ENCODE results near the gene CEP170. TPM values are rescaled to one million over a fixed set of nuclear protein-coding genes. Genes with fewer than 3 reads are reported as not detected.
A peak's percentile ranks its signal among the peaks of the same experiment; 100 is the strongest.

The CEP170 gene
- polyA plus RNA-seq, 3 donors, result 13.7 to 44.5 (median 17.4) TPM

- H3K4me3 Mint-ChIP-seq, result peak overlapping the region; percentile 62 to 65
- no peaks in the 10 kb centered on the region for H3K9me3 ChIP-seq (replicated peaks in 1 of 2; ENCODE audit: control insufficient read depth in 1 of 2, insufficient read depth in 1 of 2, low read length in 2 of 2)
- H3K36me3 ChIP-seq (replicated peaks in 1 of 2; ENCODE audit: control insufficient read depth in 1 of 2, insufficient read depth in 2 of 2, low read length in 2 of 2), result peaks cover 5 to 10% of the 10 kb centered on the region in 2 donors
- H3K27ac Mint-ChIP-seq, result peak overlapping the region; percentile 92 to 98 (median 94)
- H3K4me3 ChIP-seq (replicated peaks in 1 of 3; ENCODE audit: low read depth in 2 of 3, low read length in 3 of 3), result peak overlapping the region; percentile 26 to 64 (median 28)
- peak overlapping the region; percentile 90 to 96 for H3K27ac ChIP-seq (ENCODE audit: low read depth in 1 of 2, low read length in 2 of 2)
- H3K9me3 Mint-ChIP-seq, result no peaks in the 10 kb centered on the region
- peak; percentile 81 to 94 (median 93) for DNase-seq
- H3K4me1 ChIP-seq (ENCODE audit: control insufficient read depth in 1 of 2, insufficient read depth in 2 of 2, low read length in 2 of 2), result peaks cover 76 to 78% of the 10 kb centered on the region in 2 donors
- H3K79me2 ChIP-seq (ENCODE audit: insufficient read depth, low read length), result peaks cover 48% of the 10 kb centered on the region
- no peaks in the 10 kb centered on the region for H3K27me3 Mint-ChIP-seq (ENCODE audit: low read depth in 3 of 3)
- no peaks in the 10 kb centered on the region for H4K20me1 ChIP-seq (ENCODE audit: insufficient read depth, low read length)
- H3K9ac ChIP-seq (ENCODE audit: insufficient read depth, low read length, poor library complexity, severe bottlenecking), result peak overlapping the region; percentile 50
- intact Hi-C loops (cut with micrococcal nuclease), result no loop called here
- peak overlapping the region; percentile 66 for H3K4me2 ChIP-seq (replicated peaks; ENCODE audit: extremely low read depth, low read length, poor library complexity, severe bottlenecking)
- H3K27me3 ChIP-seq (ENCODE audit: control insufficient read depth in 2 of 2, insufficient read depth in 2 of 2, low read length in 2 of 2), result no peaks in the 10 kb centered on the region
- H3K4me1 Mint-ChIP-seq, result peaks cover 69% of the 10 kb centered on the region
- peak overlapping the region; percentile 11 for H2AFZ ChIP-seq (ENCODE audit: insufficient read depth, low read depth, low read length, poor library complexity, severe bottlenecking)
- TF ChIP-seq, protein P1, sequence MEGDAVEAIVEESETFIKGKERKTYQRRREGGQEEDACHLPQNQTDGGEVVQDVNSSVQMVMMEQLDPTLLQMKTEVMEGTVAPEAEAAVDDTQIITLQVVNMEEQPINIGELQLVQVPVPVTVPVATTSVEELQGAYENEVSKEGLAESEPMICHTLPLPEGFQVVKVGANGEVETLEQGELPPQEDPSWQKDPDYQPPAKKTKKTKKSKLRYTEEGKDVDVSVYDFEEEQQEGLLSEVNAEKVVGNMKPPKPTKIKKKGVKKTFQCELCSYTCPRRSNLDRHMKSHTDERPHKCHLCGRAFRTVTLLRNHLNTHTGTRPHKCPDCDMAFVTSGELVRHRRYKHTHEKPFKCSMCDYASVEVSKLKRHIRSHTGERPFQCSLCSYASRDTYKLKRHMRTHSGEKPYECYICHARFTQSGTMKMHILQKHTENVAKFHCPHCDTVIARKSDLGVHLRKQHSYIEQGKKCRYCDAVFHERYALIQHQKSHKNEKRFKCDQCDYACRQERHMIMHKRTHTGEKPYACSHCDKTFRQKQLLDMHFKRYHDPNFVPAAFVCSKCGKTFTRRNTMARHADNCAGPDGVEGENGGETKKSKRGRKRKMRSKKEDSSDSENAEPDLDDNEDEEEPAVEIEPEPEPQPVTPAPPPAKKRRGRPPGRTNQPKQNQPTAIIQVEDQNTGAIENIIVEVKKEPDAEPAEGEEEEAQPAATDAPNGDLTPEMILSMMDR (IDR thresholded peaks at IDR 0.05), result no peak
- 4% methylated on average over 5 of the region's 10 CpGs for WGBS (ENCODE audit: insufficient coverage)
- H3K36me3 Mint-ChIP-seq, result peaks cover 7 to 18% of the 10 kb centered on the region in 2 donors
Measured at GRCh38 chr1:243267471-243267880, 12.4 kb upstream of the CEP170 start.

- peaks cover 76 to 80% of the 10 kb centered on the region in 2 donors for H3K4me1 ChIP-seq (ENCODE audit: control insufficient read depth in 1 of 2, insufficient read depth in 2 of 2, low read length in 2 of 2)
Measured at GRCh38 chr1:243266231-243266630, 11.2 kb upstream of the CEP170 start.

More at GRCh38 chr1:243266231-243266630, 11.2 kb upstream of the CEP170 start:
- Histone ChIP-seq H3K9me3 (replicated peaks in 1 of 2; ENCODE audit: control insufficient read depth in 1 of 2, insufficient read depth in 1 of 2, low read length in 2 of 2) (no peaks in the 10 kb centered on the region), H3K27me3 (ENCODE audit: control insufficient read depth in 2 of 2, insufficient read depth in 2 of 2, low read length in 2 of 2) (no peaks in the 10 kb centered on the region), H2AFZ (ENCODE audit: insufficient read depth, low read depth, low read length, poor library complexity, severe bottlenecking) (no peak overlapping the region), H4K20me1 (ENCODE audit: insufficient read depth, low read length) (no peaks in the 10 kb centered on the region), H3K4me2 (replicated peaks; ENCODE audit: extremely low read depth, low read length, poor library complexity, severe bottlenecking) (no peak overlapping the region), H3K36me3 (replicated peaks in 1 of 2; ENCODE audit: control insufficient read depth in 1 of 2, insufficient read depth in 2 of 2, low read length in 2 of 2) (no peaks in the 10 kb centered on the region), H3K79me2 (ENCODE audit: insufficient read depth, low read length) (peaks cover 59% of the 10 kb centered on the region), H3K9ac (ENCODE audit: insufficient read depth, low read length, poor library complexity, severe bottlenecking) (no peak overlapping the region), H3K4me3 (replicated peaks in 1 of 3; ENCODE audit: low read depth in 2 of 3, low read length in 3 of 3) (no peak overlapping the region), H3K27ac (ENCODE audit: low read depth in 1 of 2, low read length in 2 of 2) (peak overlapping the region; percentile 74 to 96)
- H3K4me1 Mint-ChIP-seq, result peaks cover 70% of the 10 kb centered on the region
- no peak for DNase-seq
- peak overlapping the region; percentile 89 to 98 (median 92) for H3K27ac Mint-ChIP-seq
- WGBS (ENCODE audit: insufficient coverage), result no CpG with 5 or more reads among the region's 4 CpGs
- TF ChIP-seq, protein P1 (IDR thresholded peaks at IDR 0.05), result no peak
- no peaks in the 10 kb centered on the region for H3K9me3 Mint-ChIP-seq
- no peak overlapping the region for H3K4me3 Mint-ChIP-seq
- peaks cover 7 to 15% of the 10 kb centered on the region in 2 donors for H3K36me3 Mint-ChIP-seq
- intact Hi-C loops (cut with micrococcal nuclease), result no loop called here
- no peaks in the 10 kb centered on the region for H3K27me3 Mint-ChIP-seq (ENCODE audit: low read depth in 3 of 3)
